A673 (cell line): ENCODE results near the gene TMEM164.

Experiments used
- EZH2 ChIP-seq: fragments of 200-600 bp; sonication (generic); IDR thresholded peaks from 2 replicates; pipeline ENCODE4 v1.6.1; 2017; ENCODE audit warnings: borderline replicate concordance, low read depth, mild to moderate bottlenecking, mixed read lengths, antibody characterized with exemption, low read length; ENCODE audit not compliant: poor library complexity, severe bottlenecking
- TF ChIP-seq, protein P1 (sequence below): fragments of 300-800, 200-600 bp; sonication (generic); conservative IDR thresholded peaks from 2 replicates; pipeline ENCODE4 v1.5.1; 2017; ENCODE audit warnings: low read depth, mild to moderate bottlenecking, antibody characterized with exemption, low read length, moderate library complexity, mixed read lengths

DNA sequence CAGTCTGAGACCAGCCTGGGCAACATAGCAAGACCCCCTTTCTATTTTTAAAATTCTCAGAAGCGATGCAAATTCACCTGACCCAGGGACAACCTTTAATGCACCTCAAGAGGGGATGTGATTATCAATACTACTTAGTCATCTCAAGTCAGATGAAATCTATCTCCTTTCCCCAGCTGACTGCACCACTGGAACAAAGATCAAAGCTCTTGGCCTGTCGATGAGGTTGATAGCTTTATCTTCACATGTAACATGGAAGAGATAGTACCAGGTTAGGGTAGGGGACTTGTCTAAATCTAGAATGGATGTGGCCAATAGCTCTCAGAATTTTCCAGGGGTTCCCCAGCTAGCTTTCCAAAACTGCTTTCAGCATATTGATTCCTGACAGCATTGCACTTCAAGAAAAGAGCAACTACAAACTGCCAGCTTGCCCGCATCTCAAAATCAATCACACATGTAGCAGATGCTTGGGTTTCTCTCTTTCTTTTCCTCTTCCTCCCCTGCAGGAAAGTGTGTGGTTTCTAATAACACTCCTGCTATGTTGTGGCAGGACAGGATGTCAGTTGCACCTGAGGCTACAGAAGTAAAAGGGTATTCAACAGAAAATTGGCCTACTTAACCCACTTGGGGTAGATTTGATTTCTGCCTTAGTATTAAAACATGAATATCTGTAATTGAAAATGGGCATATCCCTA lies 12.2 kb upstream of the TMEM164 start:
- no peak for TF ChIP-seq EZH2
- TF ChIP-seq, protein P1, sequence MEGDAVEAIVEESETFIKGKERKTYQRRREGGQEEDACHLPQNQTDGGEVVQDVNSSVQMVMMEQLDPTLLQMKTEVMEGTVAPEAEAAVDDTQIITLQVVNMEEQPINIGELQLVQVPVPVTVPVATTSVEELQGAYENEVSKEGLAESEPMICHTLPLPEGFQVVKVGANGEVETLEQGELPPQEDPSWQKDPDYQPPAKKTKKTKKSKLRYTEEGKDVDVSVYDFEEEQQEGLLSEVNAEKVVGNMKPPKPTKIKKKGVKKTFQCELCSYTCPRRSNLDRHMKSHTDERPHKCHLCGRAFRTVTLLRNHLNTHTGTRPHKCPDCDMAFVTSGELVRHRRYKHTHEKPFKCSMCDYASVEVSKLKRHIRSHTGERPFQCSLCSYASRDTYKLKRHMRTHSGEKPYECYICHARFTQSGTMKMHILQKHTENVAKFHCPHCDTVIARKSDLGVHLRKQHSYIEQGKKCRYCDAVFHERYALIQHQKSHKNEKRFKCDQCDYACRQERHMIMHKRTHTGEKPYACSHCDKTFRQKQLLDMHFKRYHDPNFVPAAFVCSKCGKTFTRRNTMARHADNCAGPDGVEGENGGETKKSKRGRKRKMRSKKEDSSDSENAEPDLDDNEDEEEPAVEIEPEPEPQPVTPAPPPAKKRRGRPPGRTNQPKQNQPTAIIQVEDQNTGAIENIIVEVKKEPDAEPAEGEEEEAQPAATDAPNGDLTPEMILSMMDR: no peak
